HepG2 (cell line): Measurements from ENCODE around the gene ZMIZ1. TPM values are rescaled to one million over a fixed set of nuclear protein-coding genes. Genes with fewer than 3 reads are reported as not detected.

Source experiments
- ATF3 ChIP-seq: sonication (generic); formaldehyde crosslinking; IDR thresholded peaks from 2 replicates; pipeline ENCODE4 v1.4.0; 2020; ENCODE audit warnings: missing genetic modification reagents
- CBX1 ChIP-seq: IDR thresholded peaks from one replicate; pipeline ENCODE4 v1.6.1; 2016; ENCODE audit warnings: antibody characterized with exemption, low read depth
- EP300 ChIP-seq, 3 experiments: sonication (generic) in 1 of 3; formaldehyde crosslinking in 1 of 3; IDR thresholded peaks; 2 replicates each; pipeline versions ENCODE4 v1.5.1 to v1.6.1; 2011 to 2020; ENCODE audit warnings: low read depth in 2 of 3, low read length in 2 of 3, borderline replicate concordance in 1 of 3, improper control_type of control experiment in 1 of 3, mild to moderate bottlenecking in 1 of 3, missing genetic modification reagents in 1 of 3, moderate library complexity in 1 of 3
- PPARG ChIP-seq: conservative IDR thresholded peaks from 2 replicates; pipeline ENCODE4 v1.6.1; 2016; ENCODE audit warnings: missing biosample characterization, missing genetic modification reagents
- TFDP1 ChIP-seq: IDR thresholded peaks from 2 replicates; pipeline ENCODE4 v1.6.1; 2016; ENCODE audit warnings: missing compliant biosample characterization, missing genetic modification reagents, borderline replicate concordance
- ZBTB10 ChIP-seq: sonication (generic); formaldehyde crosslinking; IDR thresholded peaks from 2 replicates; pipeline ENCODE4 v1.4.0; 2020; ENCODE audit warnings: missing genetic modification reagents, borderline replicate concordance
- ZNF460 ChIP-seq: sonication (generic); formaldehyde crosslinking; IDR thresholded peaks from 2 replicates; pipeline ENCODE4 v1.5.1; 2020; ENCODE audit warnings: missing genetic modification reagents, mild to moderate bottlenecking, borderline replicate concordance
- ZNF775 ChIP-seq: sonication (generic); formaldehyde crosslinking; IDR thresholded peaks from 2 replicates; pipeline ENCODE4 v1.4.0; 2020; ENCODE audit warnings: missing genetic modification reagents, mild to moderate bottlenecking, moderate library complexity, borderline replicate concordance
- ZZZ3 ChIP-seq: sonication (generic); formaldehyde crosslinking; IDR thresholded peaks from 2 replicates; pipeline ENCODE4 v1.4.0; 2020; ENCODE audit warnings: missing genetic modification reagents, mild to moderate bottlenecking, borderline replicate concordance
- polyA plus RNA-seq, 8 experiments: library from polyadenylated mRNA; depleted of rRNA in 3 of 8; stranded (reverse) in 7 of 8; unstranded in 1 of 8; fragments of >200 nt; fragmentation: Illumina TruSeq in 4 of 8; extraction: Trizol in 4 of 8; gene quantifications; 2 replicates each; pipeline versions ENCODE4 v1.2.1 to v1.2.3, GENCODE V29; 2011 to 2016; ENCODE audit warnings: low read depth in 4 of 8, missing spikeins in 1 of 8, mixed read lengths in 1 of 8; ENCODE audit not compliant: insufficient read depth in 1 of 8
- total RNA-seq, 5 experiments: library from RNA; depleted of rRNA; stranded (reverse); fragments of >200 nt; fragmentation: Illumina TruSeq; extraction: Trizol; gene quantifications; 2 replicates each; pipeline ENCODE4 v1.2.3, GENCODE V29; 2016; ENCODE audit warnings: low read depth in 1 of 5
- TF ChIP-seq, protein P1 (sequence below): sonication (generic); formaldehyde crosslinking; IDR thresholded peaks from 2 replicates; pipeline ENCODE4 v1.9.0; 2021; ENCODE audit warnings: missing genetic modification reagents, borderline replicate concordance
- TF ChIP-seq, protein P2 (sequence below): sonication (generic); formaldehyde crosslinking; IDR thresholded peaks from 2 replicates; pipeline ENCODE4 v1.4.0; 2020; ENCODE audit warnings: low read depth, missing genetic modification reagents
- TF ChIP-seq, protein P3 (sequence below): sonication (generic); formaldehyde crosslinking; IDR thresholded peaks from 2 replicates; pipeline ENCODE4 v1.5.0; 2020; ENCODE audit warnings: mild to moderate bottlenecking, missing genetic modification reagents

ZMIZ1 gene
- total and polyA plus RNA-seq, 2 of the 13 experiments (the other 11 are each of a cell fraction or from before 2014, with no cell fraction given) = 5.3 to 10.2 TPM

DNA sequence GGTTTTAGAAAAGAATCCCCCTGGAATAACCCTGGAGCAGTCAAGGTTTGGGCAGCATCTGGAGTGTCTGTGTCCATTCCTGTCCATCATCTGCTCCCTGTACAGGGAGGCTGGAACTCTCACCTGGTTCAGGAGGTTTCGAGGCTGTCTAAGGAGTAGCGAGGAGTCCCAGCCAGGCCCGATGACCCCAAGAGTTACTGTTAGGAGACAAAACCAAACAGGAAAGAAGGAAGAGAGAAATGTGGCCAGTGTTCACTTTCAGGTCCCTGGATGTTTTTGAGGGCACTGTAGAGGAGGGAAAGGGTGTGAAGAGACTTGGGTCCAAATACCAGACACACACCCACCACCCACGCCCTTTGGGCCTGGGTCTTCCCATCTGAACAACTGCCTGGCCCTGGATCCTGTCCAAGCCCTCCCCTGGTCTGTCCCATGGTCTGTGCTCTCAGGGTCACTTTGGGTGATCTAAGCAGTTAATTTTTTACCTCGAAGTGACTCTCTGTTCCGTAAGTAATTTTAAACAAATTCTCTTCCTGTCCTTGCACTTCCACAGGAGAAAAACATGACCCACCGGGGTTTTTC is 117.1 kb downstream of the ZMIZ1 start (continued):
- TF ChIP-seq TFDP1 (CRISPR knock-in tag) (no peak), ZBTB10 (no peak), ZNF775 (CRISPR knock-in tag) (no peak), CBX1 (no peak), EP300 (IDR thresholded peaks at IDR 0.05; ENCODE audit: low read depth in 2 of 2, low read length in 2 of 2) (peak in 1 of 2 experiments; percentile 72; a peak in 2 of 4 replicates), EP300 (CRISPR knock-in tag; IDR thresholded peaks at IDR 0.05; ENCODE audit: borderline replicate concordance) (no peak), PPARG (CRISPR knock-in tag) (no peak), ZNF460 (CRISPR knock-in tag) (no peak), ATF3 (no peak), ZZZ3 (0 out of 2 replicates have a peak, but pooled peaks have one; percentile 25)
- TF ChIP-seq, protein P1, sequence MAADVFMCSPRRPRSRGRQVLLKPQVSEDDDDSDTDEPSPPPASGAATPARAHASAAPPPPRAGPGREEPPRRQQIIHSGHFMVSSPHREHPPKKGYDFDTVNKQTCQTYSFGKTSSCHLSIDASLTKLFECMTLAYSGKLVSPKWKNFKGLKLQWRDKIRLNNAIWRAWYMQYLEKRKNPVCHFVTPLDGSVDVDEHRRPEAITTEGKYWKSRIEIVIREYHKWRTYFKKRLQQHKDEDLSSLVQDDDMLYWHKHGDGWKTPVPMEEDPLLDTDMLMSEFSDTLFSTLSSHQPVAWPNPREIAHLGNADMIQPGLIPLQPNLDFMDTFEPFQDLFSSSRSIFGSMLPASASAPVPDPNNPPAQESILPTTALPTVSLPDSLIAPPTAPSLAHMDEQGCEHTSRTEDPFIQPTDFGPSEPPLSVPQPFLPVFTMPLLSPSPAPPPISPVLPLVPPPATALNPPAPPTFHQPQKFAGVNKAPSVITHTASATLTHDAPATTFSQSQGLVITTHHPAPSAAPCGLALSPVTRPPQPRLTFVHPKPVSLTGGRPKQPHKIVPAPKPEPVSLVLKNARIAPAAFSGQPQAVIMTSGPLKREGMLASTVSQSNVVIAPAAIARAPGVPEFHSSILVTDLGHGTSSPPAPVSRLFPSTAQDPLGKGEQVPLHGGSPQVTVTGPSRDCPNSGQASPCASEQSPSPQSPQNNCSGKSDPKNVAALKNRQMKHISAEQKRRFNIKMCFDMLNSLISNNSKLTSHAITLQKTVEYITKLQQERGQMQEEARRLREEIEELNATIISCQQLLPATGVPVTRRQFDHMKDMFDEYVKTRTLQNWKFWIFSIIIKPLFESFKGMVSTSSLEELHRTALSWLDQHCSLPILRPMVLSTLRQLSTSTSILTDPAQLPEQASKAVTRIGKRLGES (CRISPR knock-in tag) = no peak
- TF ChIP-seq, protein P2, sequence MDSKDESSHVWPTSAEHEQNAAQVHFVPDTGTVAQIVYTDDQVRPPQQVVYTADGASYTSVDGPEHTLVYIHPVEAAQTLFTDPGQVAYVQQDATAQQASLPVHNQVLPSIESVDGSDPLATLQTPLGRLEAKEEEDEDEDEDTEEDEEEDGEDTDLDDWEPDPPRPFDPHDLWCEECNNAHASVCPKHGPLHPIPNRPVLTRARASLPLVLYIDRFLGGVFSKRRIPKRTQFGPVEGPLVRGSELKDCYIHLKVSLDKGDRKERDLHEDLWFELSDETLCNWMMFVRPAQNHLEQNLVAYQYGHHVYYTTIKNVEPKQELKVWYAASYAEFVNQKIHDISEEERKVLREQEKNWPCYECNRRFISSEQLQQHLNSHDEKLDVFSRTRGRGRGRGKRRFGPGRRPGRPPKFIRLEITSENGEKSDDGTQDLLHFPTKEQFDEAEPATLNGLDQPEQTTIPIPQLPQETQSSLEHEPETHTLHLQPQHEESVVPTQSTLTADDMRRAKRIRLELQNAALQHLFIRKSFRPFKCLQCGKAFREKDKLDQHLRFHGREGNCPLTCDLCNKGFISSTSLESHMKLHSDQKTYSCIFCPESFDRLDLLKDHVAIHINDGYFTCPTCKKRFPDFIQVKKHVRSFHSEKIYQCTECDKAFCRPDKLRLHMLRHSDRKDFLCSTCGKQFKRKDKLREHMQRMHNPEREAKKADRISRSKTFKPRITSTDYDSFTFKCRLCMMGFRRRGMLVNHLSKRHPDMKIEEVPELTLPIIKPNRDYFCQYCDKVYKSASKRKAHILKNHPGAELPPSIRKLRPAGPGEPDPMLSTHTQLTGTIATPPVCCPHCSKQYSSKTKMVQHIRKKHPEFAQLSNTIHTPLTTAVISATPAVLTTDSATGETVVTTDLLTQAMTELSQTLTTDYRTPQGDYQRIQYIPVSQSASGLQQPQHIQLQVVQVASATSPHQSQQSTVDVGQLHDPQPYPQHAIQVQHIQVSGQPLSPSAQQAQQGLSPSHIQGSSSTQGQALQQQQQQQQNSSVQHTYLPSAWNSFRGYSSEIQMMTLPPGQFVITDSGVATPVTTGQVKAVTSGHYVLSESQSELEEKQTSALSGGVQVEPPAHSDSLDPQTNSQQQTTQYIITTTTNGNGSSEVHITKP = peak; percentile 87
- TF ChIP-seq, protein P3, sequence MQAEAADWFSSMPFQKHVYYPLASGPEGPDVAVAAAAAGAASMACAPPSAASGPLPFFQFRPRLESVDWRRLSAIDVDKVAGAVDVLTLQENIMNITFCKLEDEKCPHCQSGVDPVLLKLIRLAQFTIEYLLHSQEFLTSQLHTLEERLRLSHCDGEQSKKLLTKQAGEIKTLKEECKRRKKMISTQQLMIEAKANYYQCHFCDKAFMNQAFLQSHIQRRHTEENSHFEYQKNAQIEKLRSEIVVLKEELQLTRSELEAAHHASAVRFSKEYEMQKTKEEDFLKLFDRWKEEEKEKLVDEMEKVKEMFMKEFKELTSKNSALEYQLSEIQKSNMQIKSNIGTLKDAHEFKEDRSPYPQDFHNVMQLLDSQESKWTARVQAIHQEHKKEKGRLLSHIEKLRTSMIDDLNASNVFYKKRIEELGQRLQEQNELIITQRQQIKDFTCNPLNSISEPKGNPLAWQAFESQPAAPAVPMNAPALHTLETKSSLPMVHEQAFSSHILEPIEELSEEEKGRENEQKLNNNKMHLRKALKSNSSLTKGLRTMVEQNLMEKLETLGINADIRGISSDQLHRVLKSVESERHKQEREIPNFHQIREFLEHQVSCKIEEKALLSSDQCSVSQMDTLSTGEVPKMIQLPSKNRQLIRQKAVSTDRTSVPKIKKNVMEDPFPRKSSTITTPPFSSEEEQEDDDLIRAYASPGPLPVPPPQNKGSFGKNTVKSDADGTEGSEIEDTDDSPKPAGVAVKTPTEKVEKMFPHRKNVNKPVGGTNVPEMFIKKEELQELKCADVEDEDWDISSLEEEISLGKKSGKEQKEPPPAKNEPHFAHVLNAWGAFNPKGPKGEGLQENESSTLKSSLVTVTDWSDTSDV (CRISPR knock-in tag) = no peak
